ENCODE results near the gene UBR3.

Gene UBR3

DNA sequence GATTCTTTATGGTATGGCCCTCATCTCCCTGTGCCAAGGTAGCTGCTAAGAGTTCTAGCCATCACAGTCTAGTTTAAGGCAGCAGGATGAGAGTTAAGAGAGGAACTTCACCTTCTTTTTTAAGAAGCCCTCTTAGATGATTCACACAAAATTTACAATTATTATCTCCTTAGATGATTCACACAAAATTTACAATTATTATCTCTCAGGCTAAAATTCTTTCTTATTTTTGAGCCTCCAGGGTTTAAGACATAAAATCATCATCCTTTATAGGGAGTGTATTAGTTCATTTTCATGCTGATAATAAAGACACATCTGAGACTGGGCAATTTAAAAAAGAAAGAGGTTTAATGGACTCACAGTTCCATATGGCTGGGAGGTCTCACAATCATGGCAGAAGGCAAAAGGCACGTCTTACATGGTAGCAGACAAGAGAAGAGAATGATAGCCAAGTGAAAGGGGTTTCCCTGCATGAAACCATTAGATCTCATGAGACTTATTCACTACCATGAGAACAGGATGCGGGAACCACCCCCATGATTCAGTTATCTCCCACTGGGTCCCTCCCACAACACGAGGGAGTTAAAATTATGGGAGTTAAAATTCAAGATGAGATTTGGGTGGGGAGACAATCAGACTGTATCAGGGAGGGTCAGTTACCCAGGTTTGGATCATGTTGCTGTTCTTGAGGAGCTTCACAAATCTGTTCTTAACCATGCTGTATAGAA is 217.7 kb downstream of the UBR3 start:
- TF ChIP-seq TCF12 (IDR thresholded peaks at IDR 0.05; ENCODE audit: low read depth), result no peak
- no peak for TF ChIP-seq NFIC (IDR thresholded peaks at IDR 0.05)
- TF ChIP-seq ZBTB7A (IDR thresholded peaks at IDR 0.05; ENCODE audit: low read depth), result no peak
- TF ChIP-seq TEAD4 (IDR thresholded peaks at IDR 0.05), result no peak

DNA sequence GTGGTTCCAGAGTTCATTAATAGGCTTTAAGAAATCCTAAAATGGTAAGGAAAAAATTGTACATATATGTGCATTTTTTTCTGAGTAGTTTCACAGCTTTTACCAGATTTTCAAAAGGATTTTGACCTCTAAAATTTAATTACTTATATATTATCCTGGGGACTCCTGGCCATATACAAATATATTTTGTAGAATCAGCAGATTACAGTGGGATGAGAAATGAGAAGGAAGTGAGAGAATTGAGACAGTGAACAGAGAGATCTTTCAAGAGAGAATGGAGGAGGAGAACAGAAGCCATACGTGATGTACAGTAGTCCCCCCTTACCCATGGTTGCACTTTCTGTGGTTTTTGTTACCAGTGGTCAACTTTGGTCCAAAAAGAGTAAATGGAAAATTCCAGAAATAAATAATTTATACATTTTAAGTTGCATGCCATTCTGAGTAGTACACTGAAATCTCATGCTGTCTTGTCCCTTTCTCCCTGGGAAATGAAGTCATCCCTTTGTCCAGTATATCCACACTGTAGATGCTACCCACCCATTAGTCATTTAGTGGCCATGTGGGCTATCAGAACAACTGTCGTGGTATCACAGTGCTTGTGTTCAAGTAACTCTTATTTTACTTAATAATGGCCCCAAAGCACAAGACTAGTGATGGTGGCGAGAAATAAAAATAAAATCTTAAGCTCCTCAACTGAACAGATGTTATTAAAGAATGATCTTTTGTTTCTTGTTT is 220.2 kb downstream of the UBR3 start:
- TF ChIP-seq, protein P1, sequence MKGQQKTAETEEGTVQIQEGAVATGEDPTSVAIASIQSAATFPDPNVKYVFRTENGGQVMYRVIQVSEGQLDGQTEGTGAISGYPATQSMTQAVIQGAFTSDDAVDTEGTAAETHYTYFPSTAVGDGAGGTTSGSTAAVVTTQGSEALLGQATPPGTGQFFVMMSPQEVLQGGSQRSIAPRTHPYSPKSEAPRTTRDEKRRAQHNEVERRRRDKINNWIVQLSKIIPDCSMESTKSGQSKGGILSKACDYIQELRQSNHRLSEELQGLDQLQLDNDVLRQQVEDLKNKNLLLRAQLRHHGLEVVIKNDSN (IDR thresholded peaks at IDR 0.05), result no peak
- no peak for TF ChIP-seq CREB1 (IDR thresholded peaks at IDR 0.05; ENCODE audit: low read depth)
- TF ChIP-seq TCF12 (IDR thresholded peaks at IDR 0.05; ENCODE audit: low read depth), result no peak

DNA sequence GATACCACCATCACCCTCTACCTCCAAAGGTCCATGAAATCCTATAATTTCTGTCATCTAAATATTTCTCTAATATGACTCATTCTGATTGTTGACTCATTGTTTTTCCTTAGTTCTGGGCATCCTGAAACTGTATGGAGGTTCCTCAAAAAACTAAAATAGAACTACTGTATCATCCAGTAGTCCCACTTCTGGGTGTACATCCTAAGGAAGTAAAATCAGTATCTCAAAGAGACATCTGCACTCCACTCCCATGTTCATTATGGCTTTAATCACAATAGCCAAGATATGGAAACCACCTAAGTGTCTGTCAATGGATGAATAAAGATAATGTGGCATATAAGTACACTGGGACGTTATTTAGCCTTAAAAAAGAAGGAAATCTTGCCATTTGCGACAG is 224.9 kb downstream of the UBR3 start:
- TF ChIP-seq RAD21 (IDR thresholded peaks at IDR 0.05; ENCODE audit: low read depth) (no peak), TEAD4 (IDR thresholded peaks at IDR 0.05) (no peak), CREB1 (IDR thresholded peaks at IDR 0.05; ENCODE audit: low read depth) (no peak), YY1 (IDR thresholded peaks at IDR 0.05; ENCODE audit: low read depth) (no peak)

DNA sequence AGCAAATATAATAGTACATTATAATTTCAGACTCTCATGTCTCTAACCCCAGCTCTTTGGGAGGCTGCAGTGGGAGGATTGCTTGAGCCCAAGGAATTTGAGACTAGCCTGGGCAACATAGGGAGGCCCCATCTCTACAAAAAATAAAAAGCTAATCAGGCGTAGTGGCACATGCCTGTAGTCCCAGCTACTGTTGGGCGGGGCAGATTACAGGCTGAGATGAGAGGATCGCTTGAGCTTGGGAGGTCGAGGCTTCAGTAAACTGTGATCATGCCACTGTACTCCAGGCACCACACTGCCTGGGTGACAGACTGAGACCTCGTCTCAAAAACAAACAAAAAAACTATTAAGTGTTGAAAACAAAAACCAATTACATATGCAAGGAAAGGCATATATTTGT is 227.7 kb downstream of the UBR3 start:
- TF ChIP-seq NFIC (IDR thresholded peaks at IDR 0.05), result no peak
- TF ChIP-seq TAF1 (IDR thresholded peaks at IDR 0.05; ENCODE audit: low read depth), result no peak
- no peak for TF ChIP-seq YY1 (IDR thresholded peaks at IDR 0.05; ENCODE audit: low read depth)
- TF ChIP-seq RAD21 (IDR thresholded peaks at IDR 0.05; ENCODE audit: low read depth), result no peak
- no peak for TF ChIP-seq EP300 (IDR thresholded peaks at IDR 0.05; ENCODE audit: borderline replicate concordance)
- TF ChIP-seq TEAD4 (IDR thresholded peaks at IDR 0.05), result no peak
- no peak for TF ChIP-seq EGR1 (IDR thresholded peaks at IDR 0.05)
- TF ChIP-seq, protein P2, sequence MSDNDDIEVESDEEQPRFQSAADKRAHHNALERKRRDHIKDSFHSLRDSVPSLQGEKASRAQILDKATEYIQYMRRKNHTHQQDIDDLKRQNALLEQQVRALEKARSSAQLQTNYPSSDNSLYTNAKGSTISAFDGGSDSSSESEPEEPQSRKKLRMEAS (IDR thresholded peaks at IDR 0.05), result no peak
- no peak for TF ChIP-seq ZBTB7A (IDR thresholded peaks at IDR 0.05; ENCODE audit: low read depth)
- no peak for TF ChIP-seq FOXM1 (IDR thresholded peaks at IDR 0.05; ENCODE audit: borderline replicate concordance, low read depth)
- TF ChIP-seq, protein P1 (IDR thresholded peaks at IDR 0.05), result no peak
- TF ChIP-seq CREB1 (IDR thresholded peaks at IDR 0.05; ENCODE audit: low read depth), result no peak
- TF ChIP-seq, protein P3, sequence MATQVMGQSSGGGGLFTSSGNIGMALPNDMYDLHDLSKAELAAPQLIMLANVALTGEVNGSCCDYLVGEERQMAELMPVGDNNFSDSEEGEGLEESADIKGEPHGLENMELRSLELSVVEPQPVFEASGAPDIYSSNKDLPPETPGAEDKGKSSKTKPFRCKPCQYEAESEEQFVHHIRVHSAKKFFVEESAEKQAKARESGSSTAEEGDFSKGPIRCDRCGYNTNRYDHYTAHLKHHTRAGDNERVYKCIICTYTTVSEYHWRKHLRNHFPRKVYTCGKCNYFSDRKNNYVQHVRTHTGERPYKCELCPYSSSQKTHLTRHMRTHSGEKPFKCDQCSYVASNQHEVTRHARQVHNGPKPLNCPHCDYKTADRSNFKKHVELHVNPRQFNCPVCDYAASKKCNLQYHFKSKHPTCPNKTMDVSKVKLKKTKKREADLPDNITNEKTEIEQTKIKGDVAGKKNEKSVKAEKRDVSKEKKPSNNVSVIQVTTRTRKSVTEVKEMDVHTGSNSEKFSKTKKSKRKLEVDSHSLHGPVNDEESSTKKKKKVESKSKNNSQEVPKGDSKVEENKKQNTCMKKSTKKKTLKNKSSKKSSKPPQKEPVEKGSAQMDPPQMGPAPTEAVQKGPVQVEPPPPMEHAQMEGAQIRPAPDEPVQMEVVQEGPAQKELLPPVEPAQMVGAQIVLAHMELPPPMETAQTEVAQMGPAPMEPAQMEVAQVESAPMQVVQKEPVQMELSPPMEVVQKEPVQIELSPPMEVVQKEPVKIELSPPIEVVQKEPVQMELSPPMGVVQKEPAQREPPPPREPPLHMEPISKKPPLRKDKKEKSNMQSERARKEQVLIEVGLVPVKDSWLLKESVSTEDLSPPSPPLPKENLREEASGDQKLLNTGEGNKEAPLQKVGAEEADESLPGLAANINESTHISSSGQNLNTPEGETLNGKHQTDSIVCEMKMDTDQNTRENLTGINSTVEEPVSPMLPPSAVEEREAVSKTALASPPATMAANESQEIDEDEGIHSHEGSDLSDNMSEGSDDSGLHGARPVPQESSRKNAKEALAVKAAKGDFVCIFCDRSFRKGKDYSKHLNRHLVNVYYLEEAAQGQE (IDR thresholded peaks at IDR 0.05; ENCODE audit: low read depth), result no peak
- no peak for TF ChIP-seq TCF12 (IDR thresholded peaks at IDR 0.05; ENCODE audit: low read depth)
- no peak for TF ChIP-seq CEBPB (IDR thresholded peaks at IDR 0.05)

DNA sequence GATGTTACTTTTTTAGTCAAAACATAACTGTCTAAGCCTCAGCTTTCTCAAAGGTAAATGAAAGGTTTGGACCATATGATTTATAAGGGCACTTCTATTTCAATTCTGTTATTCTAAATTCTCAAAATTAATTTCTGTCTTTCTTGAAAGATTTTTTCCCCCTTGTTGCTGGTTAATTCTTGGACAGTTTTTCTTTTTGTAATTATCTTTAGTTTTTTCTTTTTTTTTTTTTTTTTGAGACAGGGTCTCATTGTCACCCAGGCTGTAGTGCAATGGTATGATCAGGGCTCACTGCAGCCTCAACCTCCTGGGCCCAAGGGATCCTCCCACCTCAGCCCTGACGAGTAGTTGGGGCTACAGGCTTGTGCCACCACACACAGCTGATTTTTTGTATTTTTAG is 229.6 kb downstream of the UBR3 start:
- TF ChIP-seq, protein P3 (IDR thresholded peaks at IDR 0.05; ENCODE audit: low read depth), result no peak
- TF ChIP-seq YY1 (IDR thresholded peaks at IDR 0.05; ENCODE audit: low read depth) (no peak), NFIC (IDR thresholded peaks at IDR 0.05) (no peak), FOXM1 (IDR thresholded peaks at IDR 0.05; ENCODE audit: borderline replicate concordance, low read depth) (no peak), CREB1 (IDR thresholded peaks at IDR 0.05; ENCODE audit: low read depth) (no peak), TAF1 (IDR thresholded peaks at IDR 0.05; ENCODE audit: low read depth) (no peak), CEBPB (IDR thresholded peaks at IDR 0.05) (no peak), TEAD4 (IDR thresholded peaks at IDR 0.05) (no peak), RAD21 (IDR thresholded peaks at IDR 0.05; ENCODE audit: low read depth) (no peak), EP300 (IDR thresholded peaks at IDR 0.05; ENCODE audit: borderline replicate concordance) (no peak), TCF12 (IDR thresholded peaks at IDR 0.05; ENCODE audit: low read depth) (no peak), EGR1 (IDR thresholded peaks at IDR 0.05) (no peak), ZBTB7A (IDR thresholded peaks at IDR 0.05; ENCODE audit: low read depth) (no peak)
- TF ChIP-seq, protein P2 (IDR thresholded peaks at IDR 0.05), result no peak
- TF ChIP-seq, protein P1 (IDR thresholded peaks at IDR 0.05), result no peak
